HepG2 (cell line): Measurements from ENCODE around the gene ALDH2. TPM values are rescaled to one million over a fixed set of nuclear protein-coding genes. Genes with fewer than 3 reads are reported as not detected.

Experiments
- ATAC-seq: fragments of 200-7000 bp; cut with Tn5 transposase; 3 replicates; pipeline ENCODE4 v1.9.1; 2020; ENCODE audit warnings: mild to moderate bottlenecking, moderate library complexity
- BruUV-seq: library from RNA; stranded (reverse); fragments of 400-500 nt; replicated peaks from 2 replicates; lab custom pipeline; 2021; lab: Mats Ljungman, UMichigan
- CTCF ChIA-PET: fragments of 300-600 bp; formaldehyde crosslinking; extraction: SDS; loops from one replicate; lab custom pipeline; 2021; ENCODE audit warnings: low total read pairs, inconsistent platforms, low intra/inter-chr PET ratio; lab: Yijun Ruan, JAX
- POLR2A ChIA-PET: fragments of 350-600 bp; sonication (Branson Sonifier 250); formaldehyde crosslinking; loops from one replicate; lab custom pipeline; 2020; ENCODE audit warnings: antibody characterized with exemption, inconsistent platforms; lab: Yijun Ruan, JAX
- DNase-seq: peaks from one replicate; pipeline ENCODE4 v3.0.0-alpha.2; 2015; ENCODE audit warnings: low spot score
- FAIRE-seq: peaks from 3 replicates; lab custom pipeline; 2011; peaks lifted over from hg19 to GRCh38; lab: Jason Lieb, UNC
- H2AFZ ChIP-seq: one replicate; pipeline ENCODE4 v1.6.1; 2011; ENCODE audit warnings: low read length, inconsistent platforms
- H3K27ac ChIP-seq: fragments of 300-600 bp; 3 replicates; pipeline ENCODE4 v1.8.0; 2011; ENCODE audit warnings: mixed run types, mild to moderate bottlenecking, mixed read lengths, low read length, inconsistent platforms; ENCODE audit not compliant: insufficient read depth; ENCODE audit errors: extremely low read length
- H3K27me3 ChIP-seq, 2 experiments: fragments of 200-600 bp in 1 of 2; 2 replicates in 1 of 2; 3 replicates in 1 of 2; pipeline versions ENCODE4 v1.6.0 to v1.8.0; 2011; ENCODE audit warnings: low read length in 2 of 2, mild to moderate bottlenecking in 2 of 2, moderate library complexity in 2 of 2, inconsistent platforms in 1 of 2; ENCODE audit not compliant: insufficient read depth in 2 of 2, control insufficient read depth in 1 of 2
- H3K36me3 ChIP-seq, 2 experiments: fragments of 200-600 bp in 1 of 2; replicated peaks in 1 of 2; 2 replicates in 1 of 2; 3 replicates in 1 of 2; pipeline versions ENCODE4 v1.5.1 to v1.8.0; 2011; ENCODE audit warnings: low read length in 2 of 2, inconsistent platforms in 1 of 2; ENCODE audit not compliant: insufficient read depth in 2 of 2, control insufficient read depth in 1 of 2
- H3K4me1 ChIP-seq: 2 replicates; pipeline ENCODE4 v1.5.1; 2012; ENCODE audit warnings: low read length, inconsistent platforms; ENCODE audit not compliant: insufficient read depth
- H3K4me2 ChIP-seq: 2 replicates; pipeline ENCODE4 v1.6.0; 2011; ENCODE audit warnings: low read depth, low read length, inconsistent platforms
- H3K4me3 ChIP-seq, 3 experiments: fragments of 200-600 bp in 1 of 3; sonication (generic), shearing (Covaris generic) in 1 of 3; replicated peaks in 1 of 3; 2 replicates each; pipeline ENCODE4 v1.5.1; 2011 to 2016; ENCODE audit warnings: low read length in 3 of 3, inconsistent platforms in 2 of 3, low read depth in 2 of 3, mild to moderate bottlenecking in 2 of 3, control low read depth in 1 of 3, mixed read lengths in 1 of 3; ENCODE audit not compliant: insufficient read depth in 1 of 3
- H3K79me2 ChIP-seq: one replicate; pipeline ENCODE4 v1.6.1; 2011; ENCODE audit warnings: low read length, inconsistent platforms; ENCODE audit not compliant: insufficient read depth
- H3K9ac ChIP-seq: 2 replicates; pipeline ENCODE4 v1.6.0; 2011; ENCODE audit warnings: mild to moderate bottlenecking, low read depth, low read length, inconsistent platforms; ENCODE audit not compliant: insufficient read depth
- H3K9me3 ChIP-seq: 2 replicates; pipeline ENCODE4 v1.5.1; 2012; ENCODE audit warnings: mild to moderate bottlenecking, low read length
- H4K20me1 ChIP-seq: 2 replicates; pipeline ENCODE4 v1.6.0; 2011; ENCODE audit warnings: inconsistent platforms, mild to moderate bottlenecking, low read length, moderate library complexity; ENCODE audit not compliant: insufficient read depth
- AKNA ChIP-seq: sonication (generic); formaldehyde crosslinking; IDR thresholded peaks from 2 replicates; pipeline ENCODE4 v1.4.0; 2020; ENCODE audit warnings: missing genetic modification reagents, borderline replicate concordance
- ATF3 ChIP-seq: sonication (generic); formaldehyde crosslinking; IDR thresholded peaks from 2 replicates; pipeline ENCODE4 v1.4.0; 2020; ENCODE audit warnings: missing genetic modification reagents
- BHLHE40 ChIP-seq: IDR thresholded peaks from 2 replicates; pipeline ENCODE4 v1.6.1; 2011; ENCODE audit warnings: low read length, improper control_type of control experiment
- CBX5 ChIP-seq: sonication (generic); formaldehyde crosslinking; IDR thresholded peaks from 2 replicates; pipeline ENCODE4 v1.4.0; 2020; ENCODE audit warnings: missing genetic modification reagents, borderline replicate concordance
- DNMT3B ChIP-seq: conservative IDR thresholded peaks from 2 replicates; pipeline ENCODE4 v1.6.1; 2016; ENCODE audit warnings: missing biosample characterization, control low read depth
- GLMP ChIP-seq: sonication (generic); formaldehyde crosslinking; IDR thresholded peaks from 2 replicates; pipeline ENCODE4 v1.9.0; 2021; ENCODE audit warnings: missing genetic modification reagents, mild to moderate bottlenecking, borderline replicate concordance
- HINFP ChIP-seq: sonication (generic); formaldehyde crosslinking; IDR thresholded peaks from 2 replicates; pipeline ENCODE4 v1.4.0; 2020; ENCODE audit warnings: low read depth, mild to moderate bottlenecking, missing genetic modification reagents
- MIER3 ChIP-seq: IDR thresholded peaks from 2 replicates; pipeline ENCODE4 v1.6.1; 2016; ENCODE audit warnings: missing compliant biosample characterization, borderline replicate concordance
- RARG ChIP-seq: sonication (generic); formaldehyde crosslinking; IDR thresholded peaks from 2 replicates; pipeline ENCODE4 v1.4.0; 2020; ENCODE audit warnings: low read depth, mild to moderate bottlenecking, missing genetic modification reagents
- RXRA ChIP-seq: sonication (generic); formaldehyde crosslinking; IDR thresholded peaks from 2 replicates; pipeline ENCODE4 v1.5.1; 2020; ENCODE audit warnings: missing genetic modification reagents
- TFE3 ChIP-seq: IDR thresholded peaks from 2 replicates; pipeline ENCODE4 v1.6.1; 2016
- XBP1 ChIP-seq: sonication (generic); formaldehyde crosslinking; IDR thresholded peaks from 2 replicates; pipeline ENCODE4 v1.5.0; 2020; ENCODE audit warnings: missing genetic modification reagents
- ZGPAT ChIP-seq: IDR thresholded peaks from 2 replicates; pipeline ENCODE4 v1.6.1; 2016; ENCODE audit warnings: mild to moderate bottlenecking
- ZNF160 ChIP-seq: sonication (generic); formaldehyde crosslinking; IDR thresholded peaks from 2 replicates; pipeline ENCODE4 v1.8.0; 2022; ENCODE audit warnings: mild to moderate bottlenecking, inconsistent platforms, missing genetic modification reagents
- ZNF878 ChIP-seq: sonication (generic); formaldehyde crosslinking; IDR thresholded peaks from 2 replicates; pipeline ENCODE4 v1.8.1; 2023; ENCODE audit warnings: mild to moderate bottlenecking, missing genetic modification reagents, moderate library complexity
- WGBS: methylation state at CpG from one replicate; pipeline ENCODE4 v1.1.6; 2017; ENCODE audit warnings: low lambda C conversion rate; 5-methylcytosine and 5-hydroxymethylcytosine counted together
- in situ Hi-C: cut with HindIII; loops from 2 replicates; pipeline ENCODE4 v1.10.0; 2017; ENCODE audit warnings: low pct_unique_long_range_greater_than_20kb; ENCODE audit not compliant: extremely low pct_ligation_motif_present
- intact Hi-C: fragments of 100-400 bp; cut with micrococcal nuclease; formaldehyde crosslinking; loops from one replicate; pipeline ENCODE4 v1.10.0; 2022; ENCODE audit not compliant: unreplicated experiment
- polyA plus RNA-seq, 8 experiments: library from polyadenylated mRNA; depleted of rRNA in 3 of 8; stranded (reverse) in 7 of 8; unstranded in 1 of 8; fragments of >200 nt; fragmentation: Illumina TruSeq in 4 of 8; extraction: Trizol in 4 of 8; gene quantifications; 2 replicates each; pipeline versions ENCODE4 v1.2.1 to v1.2.3, GENCODE V29; 2011 to 2016; ENCODE audit warnings: low read depth in 4 of 8, missing spikeins in 1 of 8, mixed read lengths in 1 of 8; ENCODE audit not compliant: insufficient read depth in 1 of 8
- total RNA-seq, 5 experiments: library from RNA; depleted of rRNA; stranded (reverse); fragments of >200 nt; fragmentation: Illumina TruSeq; extraction: Trizol; gene quantifications; 2 replicates each; pipeline ENCODE4 v1.2.3, GENCODE V29; 2016; ENCODE audit warnings: low read depth in 1 of 5

Gene ALDH2
- total and polyA plus RNA-seq, 2 of the 13 experiments (the other 11 are each of a cell fraction or from before 2014, with no cell fraction given): 78.8 to 103 TPM

GRCh38 chr12:111818340-111818739 lies 51.6 kb downstream of the ALDH2 start:
- in situ Hi-C loops: loop anchor here (10.0 kb wide), 1 partner anchor 64 kb away; no protein-coding TSS in a partner anchor
- TF ChIP-seq HINFP (CRISPR knock-in tag) (no peak), TFE3 (no peak), ZNF878 (CRISPR knock-in tag) (no peak), GLMP (no peak), BHLHE40 (no peak), RARG (CRISPR knock-in tag) (no peak), RXRA (CRISPR knock-in tag) (no peak), ZGPAT (no peak), ZNF160 (CRISPR knock-in tag) (no peak), ATF3 (CRISPR knock-in tag) (no peak), MIER3 (CRISPR knock-in tag) (no peak), CBX5 (no peak), XBP1 (CRISPR knock-in tag) (no peak), AKNA (no peak), DNMT3B (CRISPR knock-in tag) (no peak)

More at GRCh38 chr12:111818340-111818739, 51.6 kb downstream of the ALDH2 start:
- H3K36me3 ChIP-seq: no peaks in the 10 kb centered on the region
- H3K79me2 ChIP-seq: no peaks in the 10 kb centered on the region
- no peak for ATAC-seq
- no peaks in the 10 kb centered on the region for H4K20me1 ChIP-seq
- H3K9ac ChIP-seq: no peak overlapping the region
- intact Hi-C loops: no loop called here
- H3K4me2 ChIP-seq: no peak overlapping the region
- H3K27me3 ChIP-seq: no peaks in the 10 kb centered on the region
- no peak overlapping the region for H3K27ac ChIP-seq
- H3K4me1 ChIP-seq: peaks cover 12% of the 10 kb centered on the region; the same call in 1 of the 2 replicates
- 86% methylated on average over 7 of the region's 8 CpGs for WGBS
- H3K4me3 ChIP-seq: no peak overlapping the region
- H2AFZ ChIP-seq: no peak overlapping the region
- ChIA-PET POLR2A (no interaction called here), CTCF (no interaction called here)
- no peak for DNase-seq
- H3K9me3 ChIP-seq: no peaks in the 10 kb centered on the region
- FAIRE-seq: no peak
- BruUV-seq: no TSS peak
